Liver (tissue), 9 donors: Measurements from ENCODE around the gene KPNA5. TPM values are rescaled to one million over a fixed set of nuclear protein-coding genes. Genes with fewer than 3 reads are reported as not detected.

ENCODE experiments used
- DNase-seq: peaks from one replicate; pipeline ENCODE4 v3.0.0-alpha.2; 2017; ENCODE audit warnings: low spot score
- H3K27ac ChIP-seq, 2 donors: one replicate each; pipeline ENCODE4 v1.7.0; 2013; ENCODE audit warnings: inconsistent platforms in 2 of 2, low read length in 2 of 2, control low read depth in 1 of 2, low read depth in 1 of 2, mild to moderate bottlenecking in 1 of 2
- H3K27me3 ChIP-seq, 4 donors: one replicate each; pipeline versions ENCODE4 v1.6.1 to v1.7.0; 2013; ENCODE audit warnings: low read length in 3 of 4, inconsistent platforms in 1 of 4, mild to moderate bottlenecking in 1 of 4, moderate library complexity in 1 of 4; ENCODE audit not compliant: control insufficient read depth in 4 of 4, insufficient read depth in 4 of 4
- H3K36me3 ChIP-seq, 4 donors: one replicate each; pipeline versions ENCODE4 v1.6.1 to v1.7.0; 2013; ENCODE audit warnings: low read length in 3 of 4, mild to moderate bottlenecking in 3 of 4, low read depth in 1 of 4, moderate library complexity in 1 of 4; ENCODE audit not compliant: control insufficient read depth in 4 of 4, insufficient read depth in 3 of 4
- H3K4me1 ChIP-seq, 4 donors: one replicate each; pipeline versions ENCODE4 v1.6.1 to v1.7.0; 2013; ENCODE audit warnings: low read length in 3 of 4, mild to moderate bottlenecking in 3 of 4, moderate library complexity in 1 of 4; ENCODE audit not compliant: control insufficient read depth in 4 of 4, insufficient read depth in 4 of 4
- H3K4me3 ChIP-seq, 3 donors: one replicate each; pipeline versions ENCODE4 v1.6.1 to v1.7.0; 2013; ENCODE audit warnings: low read length in 3 of 3, control low read depth in 1 of 3, low read depth in 1 of 3, mild to moderate bottlenecking in 1 of 3
- H3K9ac ChIP-seq, 2 donors: one replicate each; pipeline ENCODE4 v1.7.0; 2013; ENCODE audit warnings: low read length in 2 of 2, mild to moderate bottlenecking in 2 of 2, moderate library complexity in 2 of 2, control low read depth in 1 of 2, low read depth in 1 of 2
- H3K9me3 ChIP-seq, 4 donors: one replicate each; pipeline versions ENCODE4 v1.6.1 to v1.7.0; 2013; ENCODE audit warnings: low read length in 3 of 4; ENCODE audit not compliant: control insufficient read depth in 4 of 4
- EGR1 ChIP-seq, 2 donors: IDR thresholded peaks; 2 replicates each; pipeline ENCODE4 v1.6.1; 2016 to 2018; ENCODE audit warnings: antibody characterized with exemption in 2 of 2, low read depth in 2 of 2
- FOXA1 ChIP-seq: IDR thresholded peaks from 2 replicates; pipeline ENCODE4 v1.6.1; 2016; ENCODE audit warnings: antibody characterized with exemption
- FOXA2 ChIP-seq: IDR thresholded peaks from 2 replicates; pipeline ENCODE4 v1.6.1; 2016; ENCODE audit warnings: antibody characterized with exemption
- GABPA ChIP-seq, 2 donors: IDR thresholded peaks in 1 of 2; conservative IDR thresholded peaks in 1 of 2; 2 replicates each; pipeline ENCODE4 v1.6.1; 2016; ENCODE audit warnings: antibody characterized with exemption in 2 of 2, mild to moderate bottlenecking in 1 of 2, moderate library complexity in 1 of 2
- HNF4A ChIP-seq, 2 donors: conservative IDR thresholded peaks; 2 replicates each; pipeline ENCODE4 v1.6.1; 2016; ENCODE audit warnings: antibody characterized with exemption in 2 of 2, mild to moderate bottlenecking in 2 of 2
- HNF4G ChIP-seq: IDR thresholded peaks from 2 replicates; pipeline ENCODE4 v1.6.1; 2016; ENCODE audit warnings: antibody characterized with exemption
- JUND ChIP-seq, 2 donors: IDR thresholded peaks; 2 replicates each; pipeline ENCODE4 v1.6.1; 2016; ENCODE audit warnings: antibody characterized with exemption in 2 of 2
- NR2F2 ChIP-seq: IDR thresholded peaks from 2 replicates; pipeline ENCODE4 v1.6.1; 2016; ENCODE audit warnings: antibody characterized with exemption
- RAD21 ChIP-seq, 2 donors: IDR thresholded peaks; 2 replicates each; pipeline ENCODE4 v1.6.1; 2016; ENCODE audit warnings: antibody characterized with exemption in 2 of 2, mild to moderate bottlenecking in 2 of 2
- RXRA ChIP-seq, 2 donors: IDR thresholded peaks; 2 replicates each; pipeline ENCODE4 v1.6.1; 2017 to 2018; ENCODE audit warnings: antibody characterized with exemption in 2 of 2, mild to moderate bottlenecking in 1 of 2
- SP1 ChIP-seq: IDR thresholded peaks from 2 replicates; pipeline ENCODE4 v1.6.1; 2018; ENCODE audit warnings: antibody characterized with exemption, mild to moderate bottlenecking
- TAF1 ChIP-seq: conservative IDR thresholded peaks from 2 replicates; pipeline ENCODE4 v1.6.1; 2016; ENCODE audit warnings: antibody characterized with exemption, mild to moderate bottlenecking
- YY1 ChIP-seq: IDR thresholded peaks from 2 replicates; pipeline ENCODE4 v1.6.1; 2016; ENCODE audit warnings: antibody characterized with exemption, mild to moderate bottlenecking
- polyA plus RNA-seq, 2 donors: library from polyadenylated mRNA; stranded (reverse) in 1 of 2; unstranded in 1 of 2; fragments of 200-250 nt in 1 of 2; fragments of >200 nt in 1 of 2; fragmentation: Nextera tagmentation in 1 of 2; extraction: Ambion mirVana in 1 of 2; gene quantifications; one replicate each; pipeline versions ENCODE4 v1.2.1 to v1.2.3, GENCODE V29; 2013 to 2015
- total RNA-seq, 2 donors: library from RNA; depleted of rRNA; stranded (reverse); fragments of >200 nt; gene quantifications; one replicate each; pipeline ENCODE4 v1.2.3, GENCODE V29; 2014
- TF ChIP-seq, protein P1 (sequence below): IDR thresholded peaks from 2 replicates; pipeline ENCODE4 v1.6.1; 2016; ENCODE audit warnings: antibody characterized with exemption, mild to moderate bottlenecking
- TF ChIP-seq, protein P2 (sequence below): IDR thresholded peaks from 2 replicates; pipeline ENCODE4 v1.6.1; 2016; ENCODE audit warnings: antibody characterized with exemption
- TF ChIP-seq, protein P3 (sequence below): IDR thresholded peaks from 2 replicates; pipeline ENCODE4 v1.6.1; 2016; ENCODE audit warnings: antibody characterized with exemption
- TF ChIP-seq, protein P4 (sequence below): fragments of 150-350 bp; IDR thresholded peaks from 2 replicates; pipeline ENCODE4 v1.5.1; 2017; ENCODE audit warnings: improper control_type of control experiment, low read depth, low read length; ENCODE audit not compliant: missing input control
- TF ChIP-seq, protein P5 (sequence below): IDR thresholded peaks from 2 replicates; pipeline ENCODE4 v1.6.1; 2016; ENCODE audit warnings: antibody characterized with exemption
- donor health status: healthy.
- donor health status: healthy.
- donor health status: healthy.
- donor health status: healthy.
- donor health status: healthy.

The KPNA5 gene
- total and polyA plus RNA-seq, 4 donors, result 0.63 to 3.6 (median 2.3) TPM

DNA sequence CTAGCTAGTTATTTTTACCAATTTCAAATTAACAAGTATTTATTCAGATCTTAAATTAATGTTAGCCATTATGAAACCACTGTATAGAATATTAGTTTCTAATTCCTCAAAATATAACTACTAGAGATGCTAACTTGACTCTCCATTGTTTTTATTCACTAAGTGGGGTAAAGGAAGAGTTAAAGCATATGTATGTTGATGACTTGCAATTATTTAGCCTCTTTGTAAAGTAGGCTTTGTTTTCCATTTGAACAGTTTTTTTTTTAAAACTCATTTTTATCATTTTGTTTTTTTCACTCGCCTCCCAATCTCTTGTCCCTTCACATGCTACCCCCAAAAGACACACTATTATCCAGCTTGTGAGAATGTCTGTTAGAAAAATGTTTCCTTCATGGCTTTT is 81.2 kb downstream of the KPNA5 start (continued):
- no peak for TF ChIP-seq FOXA1

DNA sequence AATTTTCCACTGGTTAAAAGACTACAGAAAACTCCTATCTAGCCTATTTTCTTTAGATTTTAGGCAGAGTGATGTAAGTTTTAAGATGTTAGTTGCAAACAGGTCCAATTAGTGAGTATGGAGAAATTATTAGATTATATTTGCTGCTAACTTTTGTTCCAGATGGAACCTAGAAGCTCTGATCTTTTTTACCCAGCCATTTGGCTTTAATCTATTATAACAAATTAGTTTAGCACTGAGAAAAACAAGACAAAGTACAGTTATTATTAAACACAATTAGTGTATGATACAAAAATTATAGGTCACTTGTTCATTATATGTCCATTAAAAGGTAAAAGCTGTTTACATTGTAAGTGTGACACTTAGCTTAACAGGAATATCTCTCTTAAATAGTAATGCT is 82.0 kb downstream of the KPNA5 start:
- H3K4me1 ChIP-seq, result peaks cover 3 to 13% (median 10%) of the 10 kb centered on the region in 4 donors
- no peaks in the 10 kb centered on the region for H3K36me3 ChIP-seq
- no peaks in the 10 kb centered on the region for H3K9me3 ChIP-seq
- no peak overlapping the region for H3K27ac ChIP-seq
- TF ChIP-seq, protein P1, sequence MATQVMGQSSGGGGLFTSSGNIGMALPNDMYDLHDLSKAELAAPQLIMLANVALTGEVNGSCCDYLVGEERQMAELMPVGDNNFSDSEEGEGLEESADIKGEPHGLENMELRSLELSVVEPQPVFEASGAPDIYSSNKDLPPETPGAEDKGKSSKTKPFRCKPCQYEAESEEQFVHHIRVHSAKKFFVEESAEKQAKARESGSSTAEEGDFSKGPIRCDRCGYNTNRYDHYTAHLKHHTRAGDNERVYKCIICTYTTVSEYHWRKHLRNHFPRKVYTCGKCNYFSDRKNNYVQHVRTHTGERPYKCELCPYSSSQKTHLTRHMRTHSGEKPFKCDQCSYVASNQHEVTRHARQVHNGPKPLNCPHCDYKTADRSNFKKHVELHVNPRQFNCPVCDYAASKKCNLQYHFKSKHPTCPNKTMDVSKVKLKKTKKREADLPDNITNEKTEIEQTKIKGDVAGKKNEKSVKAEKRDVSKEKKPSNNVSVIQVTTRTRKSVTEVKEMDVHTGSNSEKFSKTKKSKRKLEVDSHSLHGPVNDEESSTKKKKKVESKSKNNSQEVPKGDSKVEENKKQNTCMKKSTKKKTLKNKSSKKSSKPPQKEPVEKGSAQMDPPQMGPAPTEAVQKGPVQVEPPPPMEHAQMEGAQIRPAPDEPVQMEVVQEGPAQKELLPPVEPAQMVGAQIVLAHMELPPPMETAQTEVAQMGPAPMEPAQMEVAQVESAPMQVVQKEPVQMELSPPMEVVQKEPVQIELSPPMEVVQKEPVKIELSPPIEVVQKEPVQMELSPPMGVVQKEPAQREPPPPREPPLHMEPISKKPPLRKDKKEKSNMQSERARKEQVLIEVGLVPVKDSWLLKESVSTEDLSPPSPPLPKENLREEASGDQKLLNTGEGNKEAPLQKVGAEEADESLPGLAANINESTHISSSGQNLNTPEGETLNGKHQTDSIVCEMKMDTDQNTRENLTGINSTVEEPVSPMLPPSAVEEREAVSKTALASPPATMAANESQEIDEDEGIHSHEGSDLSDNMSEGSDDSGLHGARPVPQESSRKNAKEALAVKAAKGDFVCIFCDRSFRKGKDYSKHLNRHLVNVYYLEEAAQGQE, result no peak
- TF ChIP-seq SP1 (no peak), HNF4G (no peak), RXRA (IDR thresholded peaks at IDR 0.05) (no peak), EGR1 (IDR thresholded peaks at IDR 0.05; ENCODE audit: low read depth in 2 of 2) (no peak), GABPA (IDR thresholded peaks at IDR 0.05 in 1 of 2, conservative IDR thresholded peaks at IDR 0.05 in 1 of 2) (no peak), YY1 (no peak), HNF4A (conservative IDR thresholded peaks at IDR 0.05) (no peak), NR2F2 (no peak), JUND (IDR thresholded peaks at IDR 0.05) (no peak), FOXA2 (no peak), TAF1 (no peak), RAD21 (IDR thresholded peaks at IDR 0.05) (no peak), FOXA1 (no peak)
- TF ChIP-seq, protein P2, sequence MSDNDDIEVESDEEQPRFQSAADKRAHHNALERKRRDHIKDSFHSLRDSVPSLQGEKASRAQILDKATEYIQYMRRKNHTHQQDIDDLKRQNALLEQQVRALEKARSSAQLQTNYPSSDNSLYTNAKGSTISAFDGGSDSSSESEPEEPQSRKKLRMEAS, result no peak
- TF ChIP-seq, protein P3, sequence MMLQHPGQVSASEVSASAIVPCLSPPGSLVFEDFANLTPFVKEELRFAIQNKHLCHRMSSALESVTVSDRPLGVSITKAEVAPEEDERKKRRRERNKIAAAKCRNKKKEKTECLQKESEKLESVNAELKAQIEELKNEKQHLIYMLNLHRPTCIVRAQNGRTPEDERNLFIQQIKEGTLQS, result no peak
- TF ChIP-seq, protein P4, sequence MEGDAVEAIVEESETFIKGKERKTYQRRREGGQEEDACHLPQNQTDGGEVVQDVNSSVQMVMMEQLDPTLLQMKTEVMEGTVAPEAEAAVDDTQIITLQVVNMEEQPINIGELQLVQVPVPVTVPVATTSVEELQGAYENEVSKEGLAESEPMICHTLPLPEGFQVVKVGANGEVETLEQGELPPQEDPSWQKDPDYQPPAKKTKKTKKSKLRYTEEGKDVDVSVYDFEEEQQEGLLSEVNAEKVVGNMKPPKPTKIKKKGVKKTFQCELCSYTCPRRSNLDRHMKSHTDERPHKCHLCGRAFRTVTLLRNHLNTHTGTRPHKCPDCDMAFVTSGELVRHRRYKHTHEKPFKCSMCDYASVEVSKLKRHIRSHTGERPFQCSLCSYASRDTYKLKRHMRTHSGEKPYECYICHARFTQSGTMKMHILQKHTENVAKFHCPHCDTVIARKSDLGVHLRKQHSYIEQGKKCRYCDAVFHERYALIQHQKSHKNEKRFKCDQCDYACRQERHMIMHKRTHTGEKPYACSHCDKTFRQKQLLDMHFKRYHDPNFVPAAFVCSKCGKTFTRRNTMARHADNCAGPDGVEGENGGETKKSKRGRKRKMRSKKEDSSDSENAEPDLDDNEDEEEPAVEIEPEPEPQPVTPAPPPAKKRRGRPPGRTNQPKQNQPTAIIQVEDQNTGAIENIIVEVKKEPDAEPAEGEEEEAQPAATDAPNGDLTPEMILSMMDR, result no peak
- TF ChIP-seq, protein P5, sequence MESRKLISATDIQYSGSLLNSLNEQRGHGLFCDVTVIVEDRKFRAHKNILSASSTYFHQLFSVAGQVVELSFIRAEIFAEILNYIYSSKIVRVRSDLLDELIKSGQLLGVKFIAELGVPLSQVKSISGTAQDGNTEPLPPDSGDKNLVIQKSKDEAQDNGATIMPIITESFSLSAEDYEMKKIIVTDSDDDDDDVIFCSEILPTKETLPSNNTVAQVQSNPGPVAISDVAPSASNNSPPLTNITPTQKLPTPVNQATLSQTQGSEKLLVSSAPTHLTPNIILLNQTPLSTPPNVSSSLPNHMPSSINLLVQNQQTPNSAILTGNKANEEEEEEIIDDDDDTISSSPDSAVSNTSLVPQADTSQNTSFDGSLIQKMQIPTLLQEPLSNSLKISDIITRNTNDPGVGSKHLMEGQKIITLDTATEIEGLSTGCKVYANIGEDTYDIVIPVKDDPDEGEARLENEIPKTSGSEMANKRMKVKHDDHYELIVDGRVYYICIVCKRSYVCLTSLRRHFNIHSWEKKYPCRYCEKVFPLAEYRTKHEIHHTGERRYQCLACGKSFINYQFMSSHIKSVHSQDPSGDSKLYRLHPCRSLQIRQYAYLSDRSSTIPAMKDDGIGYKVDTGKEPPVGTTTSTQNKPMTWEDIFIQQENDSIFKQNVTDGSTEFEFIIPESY, result no peak
- H3K27me3 ChIP-seq, result peaks cover 0 to 12% (median 3%) of the 10 kb centered on the region in 4 donors
- no peak for DNase-seq
- H3K9ac ChIP-seq, result no peak overlapping the region
- no peak overlapping the region for H3K4me3 ChIP-seq
